BE2C (cell line): ENCODE data around the gene C1QA.
"Not testable (repeated sequence)": the region's sequence is repeated elsewhere in the genome, so short reads cannot be mapped to it uniquely, and the experiment has no call there.

Source experiments
- DNase-seq: peaks from one replicate; pipeline ENCODE4 v3.0.0-alpha.2; 2020
- H3K27me3 ChIP-seq: fragments of 250-450 bp; sonication (Bioruptor Pico); 2 replicates; pipeline ENCODE4 v1.5.1; 2020; ENCODE audit warnings: mild to moderate bottlenecking
- H3K36me3 ChIP-seq: fragments of 250-450 bp; sonication (Bioruptor Pico); 2 replicates; pipeline ENCODE4 v1.5.1; 2020; ENCODE audit warnings: mild to moderate bottlenecking
- H3K4me1 ChIP-seq: fragments of 250-450 bp; sonication (Bioruptor Pico); 2 replicates; pipeline ENCODE4 v1.5.1; 2020
- H3K4me3 ChIP-seq: 2 replicates; pipeline ENCODE4 v1.5.1; 2011; ENCODE audit warnings: low read depth, low read length
- H3K9me3 ChIP-seq: fragments of 250-450 bp; sonication (Bioruptor Pico); 2 replicates; pipeline ENCODE4 v1.5.1; 2020
- TF ChIP-seq, protein P1 (sequence below): IDR thresholded peaks from 2 replicates; pipeline ENCODE4 v1.5.1; 2012; ENCODE audit warnings: mild to moderate bottlenecking, low read depth, low read length

Gene C1QA

DNA sequence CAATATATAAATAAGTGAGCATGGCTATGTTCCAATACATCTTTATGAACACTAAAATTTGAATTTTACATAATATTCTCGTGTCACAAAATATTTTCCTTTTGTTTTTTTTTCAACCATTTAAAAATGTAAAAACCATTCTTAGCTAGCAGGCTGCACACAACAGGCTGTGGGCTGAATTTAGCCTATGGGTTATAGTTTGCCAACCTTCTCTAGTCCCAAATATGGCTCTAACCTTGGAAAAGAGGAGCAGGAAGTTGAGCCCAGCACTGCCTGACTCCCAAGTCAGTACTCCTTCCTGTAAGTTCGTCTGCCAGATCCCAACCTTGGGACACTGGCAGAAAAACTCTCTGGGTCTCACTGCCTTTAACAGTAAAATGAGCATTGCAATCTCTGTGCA lies 30.0 kb downstream of the C1QA start:
- Histone ChIP-seq H3K4me1 (no peaks in the 10 kb centered on the region), H3K27me3 (no peaks in the 10 kb centered on the region), H3K9me3 (no peaks in the 10 kb centered on the region), H3K4me3 (no peak overlapping the region), H3K36me3 (no peaks in the 10 kb centered on the region)
- DNase-seq, result no peak
- TF ChIP-seq, protein P1, sequence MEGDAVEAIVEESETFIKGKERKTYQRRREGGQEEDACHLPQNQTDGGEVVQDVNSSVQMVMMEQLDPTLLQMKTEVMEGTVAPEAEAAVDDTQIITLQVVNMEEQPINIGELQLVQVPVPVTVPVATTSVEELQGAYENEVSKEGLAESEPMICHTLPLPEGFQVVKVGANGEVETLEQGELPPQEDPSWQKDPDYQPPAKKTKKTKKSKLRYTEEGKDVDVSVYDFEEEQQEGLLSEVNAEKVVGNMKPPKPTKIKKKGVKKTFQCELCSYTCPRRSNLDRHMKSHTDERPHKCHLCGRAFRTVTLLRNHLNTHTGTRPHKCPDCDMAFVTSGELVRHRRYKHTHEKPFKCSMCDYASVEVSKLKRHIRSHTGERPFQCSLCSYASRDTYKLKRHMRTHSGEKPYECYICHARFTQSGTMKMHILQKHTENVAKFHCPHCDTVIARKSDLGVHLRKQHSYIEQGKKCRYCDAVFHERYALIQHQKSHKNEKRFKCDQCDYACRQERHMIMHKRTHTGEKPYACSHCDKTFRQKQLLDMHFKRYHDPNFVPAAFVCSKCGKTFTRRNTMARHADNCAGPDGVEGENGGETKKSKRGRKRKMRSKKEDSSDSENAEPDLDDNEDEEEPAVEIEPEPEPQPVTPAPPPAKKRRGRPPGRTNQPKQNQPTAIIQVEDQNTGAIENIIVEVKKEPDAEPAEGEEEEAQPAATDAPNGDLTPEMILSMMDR, result no peak

DNA sequence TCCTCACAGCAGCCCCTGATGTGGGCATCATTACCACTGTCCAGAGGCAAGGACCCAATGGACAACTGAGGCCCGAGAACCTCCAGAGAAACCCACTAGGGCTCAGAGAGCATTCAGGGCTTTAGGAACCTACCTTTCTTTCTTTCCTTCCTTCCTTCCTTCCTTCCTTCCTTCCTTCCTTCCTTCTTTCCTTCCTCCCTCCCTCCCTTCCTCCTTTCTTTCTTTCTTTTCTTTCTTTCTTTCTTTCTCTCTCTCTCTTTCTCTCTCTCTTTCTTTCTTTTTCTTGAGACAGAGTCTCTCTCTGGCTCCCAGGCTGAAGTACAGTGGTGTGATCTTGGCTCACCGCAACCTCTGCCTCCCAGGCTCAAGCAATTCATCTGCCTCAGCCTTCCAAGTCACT lies 32.4 kb downstream of the C1QA start:
- H3K4me1 ChIP-seq, H3K9me3 ChIP-seq, H3K27me3 ChIP-seq, H3K4me3 ChIP-seq, H3K36me3 ChIP-seq, DNase-seq: not testable (repeated sequence)

DNA sequence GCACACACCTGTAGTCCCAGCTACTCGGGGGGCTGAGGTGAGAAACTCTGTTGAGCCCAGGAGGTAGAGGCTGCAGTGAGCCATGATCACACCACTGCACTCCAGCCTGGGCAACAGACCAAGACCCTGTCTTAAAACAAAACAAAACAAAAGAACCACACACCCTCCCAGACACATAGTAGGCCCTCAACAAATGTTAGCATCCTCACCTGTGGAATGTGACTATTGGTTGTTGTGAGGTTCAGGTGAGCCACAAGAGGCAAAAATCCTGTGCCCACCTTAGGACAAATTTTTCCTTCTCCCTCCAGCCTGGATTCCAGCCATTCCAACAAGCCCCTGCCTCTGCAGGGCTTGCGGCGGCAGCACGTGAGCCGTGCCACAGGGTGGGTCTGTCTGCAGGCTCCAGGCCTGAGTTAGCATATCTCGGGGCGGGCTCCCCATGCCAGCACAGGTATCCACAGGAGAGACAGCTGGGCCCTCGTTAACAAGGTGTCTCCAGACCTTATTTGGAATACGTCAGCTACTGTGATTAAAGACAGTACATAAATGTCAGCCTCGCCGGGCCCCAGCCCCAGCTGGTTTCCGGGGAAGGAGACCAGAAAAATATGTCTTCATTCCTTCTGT lies 34.0 kb downstream of the C1QA start:
- Histone ChIP-seq H3K27me3 (no peaks in the 10 kb centered on the region), H3K4me3 (no peak overlapping the region), H3K4me1 (no peaks in the 10 kb centered on the region), H3K36me3 (no peaks in the 10 kb centered on the region), H3K9me3 (no peaks in the 10 kb centered on the region)
- DNase-seq, result no peak
- TF ChIP-seq, protein P1, result no peak

DNA sequence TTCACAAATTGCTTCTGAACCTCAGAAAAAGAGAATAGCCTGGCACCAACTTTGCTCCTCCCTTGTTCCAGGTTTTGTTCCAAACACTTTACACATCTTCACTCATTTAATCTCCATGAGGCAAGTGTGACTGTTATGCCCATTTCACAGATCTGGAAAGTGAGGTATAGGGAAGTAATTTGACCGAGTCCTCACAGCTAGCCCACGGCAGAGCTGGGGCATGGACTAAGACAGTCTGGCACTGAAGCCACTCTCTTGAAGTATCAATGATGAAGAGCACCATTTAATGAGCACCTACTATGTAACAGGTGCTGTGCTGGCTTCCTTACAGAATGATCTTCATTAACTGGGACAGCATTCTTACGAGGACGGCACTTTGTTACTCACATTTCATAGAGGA lies 35.6 kb downstream of the C1QA start:
- Histone ChIP-seq H3K27me3 (no peaks in the 10 kb centered on the region), H3K4me1 (no peaks in the 10 kb centered on the region), H3K4me3 (no peak overlapping the region), H3K9me3 (no peaks in the 10 kb centered on the region), H3K36me3 (no peaks in the 10 kb centered on the region)
- TF ChIP-seq, protein P1, result no peak
- no peak for DNase-seq

DNA sequence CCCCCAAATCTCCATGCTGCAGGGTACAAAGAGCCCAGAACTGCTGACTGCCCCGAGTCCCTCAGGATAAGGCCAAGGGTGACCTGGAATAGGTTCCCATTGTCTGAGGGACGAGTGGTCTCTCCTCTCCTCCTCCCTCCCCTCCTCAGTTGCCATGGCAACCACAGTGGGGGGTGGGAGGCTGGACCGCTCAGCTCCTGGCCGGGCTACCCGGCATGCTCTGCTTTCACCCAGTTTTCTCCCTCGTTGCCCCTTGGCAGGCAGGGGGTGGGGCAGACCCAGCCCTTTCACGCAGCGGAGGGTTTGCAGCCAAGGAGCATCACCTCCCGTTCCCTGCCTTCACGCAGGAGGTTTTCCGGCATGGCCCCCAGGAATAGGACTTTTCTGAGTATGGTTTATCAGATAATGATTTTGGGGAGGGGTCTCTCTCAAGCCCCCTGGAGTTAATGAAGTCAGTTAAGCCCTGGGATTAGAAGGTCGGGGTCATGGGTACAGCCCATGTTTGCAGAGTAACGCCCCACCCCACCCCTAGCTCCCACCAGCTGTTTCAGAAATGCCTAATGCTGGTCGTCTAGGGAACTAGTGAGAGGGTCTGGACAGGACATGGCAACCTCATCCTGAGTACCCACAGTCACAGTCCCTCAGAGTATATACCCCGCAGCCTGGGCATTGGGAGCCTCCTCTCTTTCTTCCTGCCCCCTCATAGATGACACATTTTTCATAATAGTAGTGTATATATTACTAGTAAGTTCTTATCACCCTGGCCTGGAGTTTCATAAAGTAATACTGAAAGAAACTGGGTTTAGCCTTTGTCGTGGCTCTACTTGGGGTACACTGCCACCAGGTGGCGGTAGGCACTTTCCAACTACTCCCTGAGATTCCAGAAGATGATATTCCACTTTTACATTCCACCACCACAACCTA lies 37.3 kb downstream of the C1QA start:
- DNase-seq, result peak; percentile 56
- TF ChIP-seq, protein P1, result peak; percentile 75
- Histone ChIP-seq H3K4me1 (no peaks in the 10 kb centered on the region), H3K27me3 (no peaks in the 10 kb centered on the region), H3K4me3 (no peak overlapping the region), H3K36me3 (no peaks in the 10 kb centered on the region), H3K9me3 (no peaks in the 10 kb centered on the region)

DNA sequence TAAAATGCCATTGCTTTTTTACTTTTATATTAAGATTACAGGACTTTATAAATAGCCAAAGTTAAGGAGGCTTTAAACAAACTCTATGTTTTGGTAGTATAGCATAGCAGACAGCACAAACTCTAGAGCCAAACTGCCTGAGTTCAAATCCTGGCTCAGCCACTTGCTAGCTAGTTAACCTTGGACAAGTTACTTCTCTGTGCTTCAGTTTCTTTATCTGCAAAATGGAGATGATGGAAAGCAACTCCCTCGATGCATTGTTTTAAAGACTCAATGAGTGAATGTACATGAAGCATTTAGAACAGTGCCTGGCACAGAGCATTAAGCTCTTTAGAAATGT lies 38.0 kb downstream of the C1QA start:
- H3K9me3 ChIP-seq, result no peaks in the 10 kb centered on the region
- no peaks in the 10 kb centered on the region for H3K4me1 ChIP-seq
- no peaks in the 10 kb centered on the region for H3K36me3 ChIP-seq
- TF ChIP-seq, protein P1, result no peak
- DNase-seq, result no peak
- H3K4me3 ChIP-seq, result no peak overlapping the region
- no peaks in the 10 kb centered on the region for H3K27me3 ChIP-seq

DNA sequence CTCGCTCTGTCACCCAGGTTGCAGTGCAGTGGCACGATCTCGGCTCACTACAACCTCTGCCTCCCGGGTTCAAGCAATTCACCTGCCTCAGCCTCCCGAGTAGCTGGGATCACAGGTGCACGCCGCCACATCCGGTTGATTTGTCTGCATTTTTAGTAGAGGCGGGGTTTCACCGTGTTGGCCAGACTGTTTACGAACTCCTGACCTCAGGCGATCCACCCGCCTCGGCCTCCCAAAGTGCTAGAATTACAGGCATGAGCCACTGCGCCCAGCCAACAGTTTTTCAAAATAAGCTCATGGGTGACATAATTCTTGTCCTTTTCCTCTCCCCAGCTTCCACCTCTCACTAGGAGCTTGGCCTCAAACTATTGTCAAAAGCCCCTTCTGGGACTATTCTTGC lies 39.7 kb downstream of the C1QA start:
- H3K4me1 ChIP-seq, H3K4me3 ChIP-seq, DNase-seq, H3K36me3 ChIP-seq, H3K9me3 ChIP-seq, H3K27me3 ChIP-seq: not testable (repeated sequence)
